Loucy (cell line): Measurements from ENCODE around the gene PTPRT.

Source experiments
- H2AFZ ChIP-seq: fragments of 200-600 bp; sonication (generic); 2 replicates; pipeline ENCODE4 v1.6.0; 2016; ENCODE audit warnings: antibody characterized with exemption, mild to moderate bottlenecking, low read length, moderate library complexity
- H3F3A ChIP-seq: fragments of 200-600 bp; 2 replicates; pipeline ENCODE4 v1.6.0; 2016; ENCODE audit warnings: antibody characterized with exemption, low read depth, mild to moderate bottlenecking
- H3K27me3 ChIP-seq: fragments of 200-600 bp; sonication (generic); 2 replicates; pipeline ENCODE4 v1.6.1; 2014; ENCODE audit warnings: low read length, mild to moderate bottlenecking; ENCODE audit not compliant: insufficient read depth, poor library complexity, severe bottlenecking
- H3K36me3 ChIP-seq: fragments of 200-600 bp; sonication (generic); 2 replicates; pipeline ENCODE4 v1.6.1; 2016; ENCODE audit warnings: low read length; ENCODE audit not compliant: insufficient read depth
- H3K4me1 ChIP-seq: fragments of 200-600 bp; sonication (generic); 2 replicates; pipeline ENCODE4 v1.5.1; 2014; ENCODE audit warnings: low read length, mild to moderate bottlenecking; ENCODE audit not compliant: insufficient read depth, poor library complexity, severe bottlenecking
- H3K4me2 ChIP-seq: fragments of 200-600 bp; sonication (generic); 2 replicates; pipeline ENCODE4 v1.6.0; 2014; ENCODE audit warnings: antibody characterized with exemption, low read length, low read depth, mild to moderate bottlenecking; ENCODE audit not compliant: poor library complexity, severe bottlenecking
- H3K4me3 ChIP-seq: fragments of 200-600 bp; sonication (generic); 2 replicates; pipeline ENCODE4 v1.5.1; 2014; ENCODE audit warnings: low read length, mild to moderate bottlenecking, mixed read lengths; ENCODE audit not compliant: poor library complexity, severe bottlenecking
- H3K79me2 ChIP-seq: fragments of 200-600 bp; sonication (generic); 2 replicates; pipeline ENCODE4 v1.6.1; 2014; ENCODE audit warnings: low read length; ENCODE audit not compliant: insufficient read depth
- H3K9ac ChIP-seq: fragments of 200-600 bp; sonication (generic); 2 replicates; pipeline ENCODE4 v1.6.0; 2014; ENCODE audit warnings: mild to moderate bottlenecking, low read depth, low read length, moderate library complexity; ENCODE audit not compliant: poor library complexity, severe bottlenecking
- H3K9me2 ChIP-seq: fragments of 200-600 bp; sonication (generic); replicated peaks from 2 replicates; pipeline ENCODE4 v1.6.1; 2016; ENCODE audit warnings: low read depth, low read length, mixed read lengths
- H3K9me3 ChIP-seq: fragments of 200-600 bp; sonication (generic); 2 replicates; pipeline ENCODE4 v1.6.1; 2014; ENCODE audit warnings: mild to moderate bottlenecking, antibody characterized with exemption, low read length, low read depth; ENCODE audit not compliant: insufficient read depth
- H4K20me1 ChIP-seq: fragments of 200-600 bp; sonication (generic); 2 replicates; pipeline ENCODE4 v1.6.0; 2014; ENCODE audit warnings: antibody characterized with exemption, low read length, mild to moderate bottlenecking; ENCODE audit not compliant: insufficient read depth, poor library complexity, severe bottlenecking
- EZH2phosphoT487 ChIP-seq: fragments of 200-600 bp; IDR thresholded peaks from 2 replicates; pipeline ENCODE4 v1.6.1; 2018; ENCODE audit warnings: antibody characterized with exemption, mild to moderate bottlenecking, moderate library complexity, borderline replicate concordance
- TF ChIP-seq, protein P1 (sequence below): fragments of 200-600 bp; sonication (generic); conservative IDR thresholded peaks from 2 replicates; pipeline ENCODE4 v1.5.1; 2014; ENCODE audit warnings: mild to moderate bottlenecking, antibody characterized with exemption, low read length

PTPRT gene

DNA sequence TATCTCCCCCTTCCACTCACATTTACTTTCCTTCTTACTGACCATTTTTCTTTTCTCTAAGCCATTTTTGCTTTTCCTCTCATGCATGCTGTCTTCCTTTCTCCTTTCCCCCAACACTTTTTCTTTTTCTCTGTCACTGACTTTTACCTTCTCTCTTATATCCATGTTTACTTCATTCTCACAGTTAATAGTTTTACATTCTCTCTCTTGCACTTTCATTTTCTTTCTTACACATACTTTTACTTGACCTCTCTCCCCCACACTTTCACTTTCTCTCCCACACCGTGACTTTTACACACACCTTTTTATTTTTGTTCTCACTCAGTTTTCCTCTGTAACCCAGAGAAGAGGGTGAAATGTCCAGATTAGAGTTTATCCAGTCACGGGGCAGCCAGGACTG, 636.3 kb downstream of the PTPRT start:
- H3K9me3 ChIP-seq, result no peaks in the 10 kb centered on the region; the same call in 1 of the 2 replicates
- H4K20me1 ChIP-seq, result no peaks in the 10 kb centered on the region
- H3K9me2 ChIP-seq, result no peaks in the 10 kb centered on the region
- H3K4me3 ChIP-seq, result no peak overlapping the region
- H3K9ac ChIP-seq, result no peak overlapping the region
- no peaks in the 10 kb centered on the region for H3K27me3 ChIP-seq
- TF ChIP-seq EZH2phosphoT487, result no peak
- TF ChIP-seq, protein P1, sequence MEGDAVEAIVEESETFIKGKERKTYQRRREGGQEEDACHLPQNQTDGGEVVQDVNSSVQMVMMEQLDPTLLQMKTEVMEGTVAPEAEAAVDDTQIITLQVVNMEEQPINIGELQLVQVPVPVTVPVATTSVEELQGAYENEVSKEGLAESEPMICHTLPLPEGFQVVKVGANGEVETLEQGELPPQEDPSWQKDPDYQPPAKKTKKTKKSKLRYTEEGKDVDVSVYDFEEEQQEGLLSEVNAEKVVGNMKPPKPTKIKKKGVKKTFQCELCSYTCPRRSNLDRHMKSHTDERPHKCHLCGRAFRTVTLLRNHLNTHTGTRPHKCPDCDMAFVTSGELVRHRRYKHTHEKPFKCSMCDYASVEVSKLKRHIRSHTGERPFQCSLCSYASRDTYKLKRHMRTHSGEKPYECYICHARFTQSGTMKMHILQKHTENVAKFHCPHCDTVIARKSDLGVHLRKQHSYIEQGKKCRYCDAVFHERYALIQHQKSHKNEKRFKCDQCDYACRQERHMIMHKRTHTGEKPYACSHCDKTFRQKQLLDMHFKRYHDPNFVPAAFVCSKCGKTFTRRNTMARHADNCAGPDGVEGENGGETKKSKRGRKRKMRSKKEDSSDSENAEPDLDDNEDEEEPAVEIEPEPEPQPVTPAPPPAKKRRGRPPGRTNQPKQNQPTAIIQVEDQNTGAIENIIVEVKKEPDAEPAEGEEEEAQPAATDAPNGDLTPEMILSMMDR, result no peak
- no peaks in the 10 kb centered on the region for H3K36me3 ChIP-seq
- no peak overlapping the region for H3K4me2 ChIP-seq
- no peaks in the 10 kb centered on the region for H3K4me1 ChIP-seq
- no peaks in the 10 kb centered on the region for H3F3A ChIP-seq
- H2AFZ ChIP-seq, result peak overlapping the region; percentile 63; the same call in 1 of the 2 replicates
- no peaks in the 10 kb centered on the region for H3K79me2 ChIP-seq

DNA sequence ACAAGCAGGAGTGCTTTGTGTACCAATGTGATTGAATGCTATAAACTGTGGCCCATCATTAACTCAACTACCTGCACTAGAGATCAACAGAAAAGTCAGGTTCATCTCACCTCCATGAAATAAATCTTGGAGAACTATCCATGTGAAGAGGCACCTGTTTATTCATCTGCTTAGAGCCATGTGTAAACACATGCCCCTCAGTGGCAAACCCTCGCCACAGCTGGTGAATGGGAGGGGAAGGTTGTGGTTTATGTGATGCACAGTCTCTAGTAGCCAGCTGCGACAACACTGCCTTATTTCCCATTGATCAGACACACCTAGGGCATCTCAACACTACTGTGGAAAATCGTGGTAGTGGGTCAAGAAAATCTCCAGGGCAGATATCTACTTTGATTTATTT, 640.2 kb downstream of the PTPRT start:
- TF ChIP-seq, protein P1, result no peak
- TF ChIP-seq EZH2phosphoT487, result no peak
- H3F3A ChIP-seq, result no peaks in the 10 kb centered on the region
- no peaks in the 10 kb centered on the region for H4K20me1 ChIP-seq
- H3K79me2 ChIP-seq, result no peaks in the 10 kb centered on the region
- no peaks in the 10 kb centered on the region for H3K9me3 ChIP-seq
- no peaks in the 10 kb centered on the region for H3K36me3 ChIP-seq
- no peaks in the 10 kb centered on the region for H3K4me1 ChIP-seq
- no peak overlapping the region for H2AFZ ChIP-seq
- H3K9ac ChIP-seq, result no peak overlapping the region
- H3K27me3 ChIP-seq, result no peaks in the 10 kb centered on the region
- no peak overlapping the region for H3K4me3 ChIP-seq
- no peak overlapping the region for H3K4me2 ChIP-seq
- H3K9me2 ChIP-seq, result no peaks in the 10 kb centered on the region

GRCh38 chr20:42544926-42545325, 644.8 kb downstream of the PTPRT start:
- H4K20me1 ChIP-seq, result no peaks in the 10 kb centered on the region

More at GRCh38 chr20:42544926-42545325, 644.8 kb downstream of the PTPRT start:
- Histone ChIP-seq H3K9me3 (no peaks in the 10 kb centered on the region), H3K4me2 (no peak overlapping the region), H3K27me3 (no peaks in the 10 kb centered on the region), H3K9me2 (no peaks in the 10 kb centered on the region), H3K4me3 (no peak overlapping the region), H3K79me2 (no peaks in the 10 kb centered on the region), H2AFZ (no peak overlapping the region), H3F3A (no peaks in the 10 kb centered on the region), H3K4me1 (no peaks in the 10 kb centered on the region), H3K9ac (no peak overlapping the region), H3K36me3 (no peaks in the 10 kb centered on the region)
- no peak for TF ChIP-seq EZH2phosphoT487
- TF ChIP-seq, protein P1, result no peak
